Parathyroid adenoma (tissue), 2 donors: ENCODE data around the gene NAXD.

ENCODE experiments used
- H2AFZ ChIP-seq: fragments of 300-600 bp; sonication (generic); one replicate; pipeline ENCODE4 v1.7.0; 2017; ENCODE audit warnings: antibody characterized with exemption, mild to moderate bottlenecking
- H3K27ac ChIP-seq: fragments of 300-600 bp; sonication (generic); one replicate; pipeline ENCODE4 v1.7.0; 2017
- H3K27me3 ChIP-seq: fragments of 300-600 bp; sonication (generic); one replicate; pipeline ENCODE4 v1.7.0; 2017; ENCODE audit warnings: low read length; ENCODE audit not compliant: control insufficient read depth, insufficient read depth
- H3K36me3 ChIP-seq: fragments of 300-600 bp; sonication (generic); one replicate; pipeline ENCODE4 v1.7.0; 2017; ENCODE audit warnings: low read length; ENCODE audit not compliant: control insufficient read depth, insufficient read depth
- H3K4me1 ChIP-seq: fragments of 300-600 bp; sonication (generic); one replicate; pipeline ENCODE4 v1.7.0; 2017; ENCODE audit warnings: control low read depth
- H3K4me2 ChIP-seq: fragments of 300-600 bp; sonication (generic); one replicate; pipeline ENCODE4 v1.7.0; 2017; ENCODE audit warnings: low read length
- H3K4me3 ChIP-seq: fragments of 300-600 bp; sonication (generic); one replicate; pipeline ENCODE4 v1.7.0; 2017; ENCODE audit warnings: low read depth, low read length
- H3K79me2 ChIP-seq: fragments of 300-600 bp; sonication (generic); one replicate; pipeline ENCODE4 v1.7.0; 2017; ENCODE audit warnings: control low read depth
- H3K9ac ChIP-seq: fragments of 300-600 bp; sonication (generic); one replicate; pipeline ENCODE4 v1.7.0; 2017; ENCODE audit warnings: mild to moderate bottlenecking
- H3K9me3 ChIP-seq: fragments of 300-600 bp; sonication (generic); one replicate; pipeline ENCODE4 v1.7.0; 2017; ENCODE audit warnings: low read length; ENCODE audit not compliant: control insufficient read depth
- CTCF ChIP-seq: fragments of 300-600 bp; sonication (generic); IDR thresholded peaks from one replicate; pipeline ENCODE4 v1.7.0; 2017; ENCODE audit warnings: antibody characterized with exemption, mild to moderate bottlenecking
- donor health status: primary hyperparathyroidism.

Gene NAXD

DNA sequence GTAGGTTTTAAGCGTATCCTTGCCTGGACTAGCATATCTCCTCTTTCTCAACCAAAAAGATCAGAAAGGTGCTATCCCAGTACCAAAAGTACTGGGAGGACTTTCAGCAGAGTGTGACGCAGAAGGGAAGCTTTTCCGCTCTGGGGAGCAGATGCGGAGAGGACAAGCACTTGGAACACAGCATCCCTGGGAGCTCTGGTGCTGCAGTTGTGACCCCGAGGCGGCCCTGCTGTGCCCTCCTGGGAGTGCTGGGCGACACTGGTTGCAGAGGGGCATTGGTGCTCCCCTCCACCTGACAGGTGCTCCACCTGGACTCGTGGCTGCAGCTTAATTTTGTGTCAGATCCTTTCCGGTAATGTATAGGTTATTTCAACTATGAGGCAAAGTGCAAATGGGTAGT, 3.4 kb downstream of the NAXD start:
- Histone ChIP-seq H3K36me3 (no peaks in the 10 kb centered on the region), H3K27ac (no peak overlapping the region), H3K4me1 (peaks cover 14% of the 10 kb centered on the region)

GRCh38 chr13:110620596-110620995, 5.3 kb downstream of the NAXD start:
- Histone ChIP-seq H3K27me3 (no peaks in the 10 kb centered on the region), H3K4me2 (no peak overlapping the region), H3K9ac (no peak overlapping the region), H2AFZ (no peak overlapping the region), H3K27ac (no peak overlapping the region), H3K36me3 (no peaks in the 10 kb centered on the region), H3K4me1 (peaks cover 14% of the 10 kb centered on the region), H3K79me2 (peaks cover 51% of the 10 kb centered on the region), H3K9me3 (no peaks in the 10 kb centered on the region), H3K4me3 (no peak overlapping the region)
- TF ChIP-seq CTCF = no peak

More for the DNA sequence above, 3.4 kb downstream of the NAXD start:
- no peak for TF ChIP-seq CTCF
- H3K9ac ChIP-seq = no peak overlapping the region
- peaks cover 35% of the 10 kb centered on the region for H3K79me2 ChIP-seq
- H3K4me2 ChIP-seq = no peak overlapping the region
- no peaks in the 10 kb centered on the region for H3K27me3 ChIP-seq
- H3K4me3 ChIP-seq = no peak overlapping the region
- H2AFZ ChIP-seq = no peak overlapping the region
- H3K9me3 ChIP-seq = no peaks in the 10 kb centered on the region

- no peak overlapping the region for H3K9ac ChIP-seq
These were observed 9.7 kb downstream of the NAXD start for GRCh38 chr13:110624766-110625756.

DNA sequence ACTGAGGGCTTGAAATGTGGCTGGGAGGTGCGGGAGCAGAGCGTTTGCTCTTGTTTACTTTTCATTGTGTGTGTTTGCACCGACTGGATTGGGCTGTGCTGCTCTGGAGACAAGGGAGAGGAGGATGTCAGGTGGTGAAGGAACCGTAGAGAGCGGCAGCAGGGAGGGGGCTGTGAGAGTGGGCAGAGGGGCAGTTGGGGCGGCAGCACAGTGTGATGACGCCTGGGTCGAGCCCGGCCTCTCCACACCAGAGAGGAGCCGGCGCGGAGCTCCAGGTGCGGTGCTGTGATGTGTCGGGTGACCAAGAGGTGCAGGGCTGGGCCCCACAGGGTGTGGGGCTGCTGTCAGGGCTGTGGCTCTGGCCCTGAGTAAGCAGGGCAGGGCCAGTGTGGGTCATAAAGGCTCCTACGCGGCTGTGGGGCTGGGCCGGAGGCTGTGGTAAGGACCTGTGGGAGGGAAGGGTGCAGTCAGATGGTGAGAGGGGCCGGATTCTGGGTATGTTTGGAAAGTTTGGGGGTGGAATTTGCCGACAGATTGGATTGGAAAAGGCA, 10.5 kb downstream of the NAXD start:
- no peak overlapping the region for H3K4me3 ChIP-seq
- no peaks in the 10 kb centered on the region for H3K27me3 ChIP-seq
- H2AFZ ChIP-seq = no peak overlapping the region
- H3K36me3 ChIP-seq = no peaks in the 10 kb centered on the region
- no peak overlapping the region for H3K27ac ChIP-seq
- no peak overlapping the region for H3K4me2 ChIP-seq
- peaks cover 38% of the 10 kb centered on the region for H3K79me2 ChIP-seq
- H3K4me1 ChIP-seq = no peaks in the 10 kb centered on the region
- no peak for TF ChIP-seq CTCF
- H3K9me3 ChIP-seq = no peaks in the 10 kb centered on the region
- H3K9ac ChIP-seq = no peak overlapping the region

More at GRCh38 chr13:110624766-110625756, 9.7 kb downstream of the NAXD start:
- Histone ChIP-seq H3K36me3 (no peaks in the 10 kb centered on the region), H2AFZ (no peak overlapping the region), H3K4me3 (no peak overlapping the region), H3K27me3 (no peaks in the 10 kb centered on the region), H3K4me2 (no peak overlapping the region), H3K79me2 (peaks cover 44% of the 10 kb centered on the region), H3K4me1 (no peaks in the 10 kb centered on the region), H3K27ac (no peak overlapping the region), H3K9me3 (no peaks in the 10 kb centered on the region)
- TF ChIP-seq CTCF = no peak
